ENCODE data around the gene RBBP8.
"Not testable (repeated sequence)": the region's sequence is repeated elsewhere in the genome, so short reads cannot be mapped to it uniquely, and the experiment has no call there.

The RBBP8 gene

DNA sequence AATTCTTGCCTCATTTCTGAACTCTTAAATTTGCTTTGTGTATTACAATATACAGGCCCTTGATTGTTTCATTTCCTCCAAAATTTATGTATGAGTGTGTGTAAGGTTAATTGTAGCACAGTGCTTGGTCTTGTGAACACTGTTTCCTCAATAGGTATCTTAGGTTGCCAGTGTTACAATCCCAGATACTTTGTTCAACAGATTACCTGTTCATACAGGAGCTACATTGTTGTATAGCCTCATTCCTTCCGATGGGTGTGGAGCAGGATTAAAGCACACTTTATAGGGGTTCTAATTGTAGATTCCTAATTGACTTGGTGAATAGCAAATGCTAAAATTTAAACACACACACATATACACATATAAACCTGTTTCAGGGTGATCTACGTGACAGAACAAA is 10.7 kb downstream of the RBBP8 start:
- DNase-seq (ENCODE audit: low read depth), result no peak

DNA sequence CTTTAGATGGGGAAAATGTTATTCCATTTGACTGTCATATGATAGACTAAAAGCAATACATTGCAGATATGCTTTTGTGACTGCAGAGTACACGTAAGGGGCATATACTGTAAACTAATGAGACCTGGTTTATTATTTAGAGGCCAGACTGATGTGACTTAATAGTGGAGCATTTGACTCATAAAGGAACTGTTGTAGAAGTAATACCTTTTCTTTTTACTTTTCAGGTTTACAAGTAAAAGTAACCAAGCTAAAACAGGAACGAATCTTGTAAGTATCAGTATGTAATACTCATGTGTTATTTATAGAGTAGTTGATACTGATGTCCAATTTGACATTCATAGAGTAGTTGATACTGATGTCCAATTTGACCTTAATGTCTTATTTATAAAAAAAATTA is 13.1 kb downstream of the RBBP8 start:
- DNase-seq (ENCODE audit: low read depth), result no peak

DNA sequence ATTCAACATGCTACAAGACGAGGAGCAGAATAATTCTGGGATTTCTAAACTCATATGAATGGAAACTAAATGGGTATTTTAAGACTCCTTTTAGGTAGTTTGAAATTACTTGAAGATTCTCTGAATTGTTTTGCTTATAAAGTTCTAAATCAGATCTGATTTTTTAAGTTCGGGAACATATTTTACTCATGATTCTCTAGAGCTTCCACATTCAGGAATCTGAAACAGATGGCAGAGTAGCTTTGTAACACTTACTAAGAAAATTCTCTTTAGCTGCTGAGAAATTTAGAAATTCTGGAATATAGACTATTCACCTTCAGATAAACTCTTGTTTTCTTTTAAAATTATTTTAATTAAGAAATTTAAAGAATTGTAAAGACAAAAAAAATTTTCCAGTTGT is 13.7 kb downstream of the RBBP8 start:
- DNase-seq (ENCODE audit: low read depth), result no peak

DNA sequence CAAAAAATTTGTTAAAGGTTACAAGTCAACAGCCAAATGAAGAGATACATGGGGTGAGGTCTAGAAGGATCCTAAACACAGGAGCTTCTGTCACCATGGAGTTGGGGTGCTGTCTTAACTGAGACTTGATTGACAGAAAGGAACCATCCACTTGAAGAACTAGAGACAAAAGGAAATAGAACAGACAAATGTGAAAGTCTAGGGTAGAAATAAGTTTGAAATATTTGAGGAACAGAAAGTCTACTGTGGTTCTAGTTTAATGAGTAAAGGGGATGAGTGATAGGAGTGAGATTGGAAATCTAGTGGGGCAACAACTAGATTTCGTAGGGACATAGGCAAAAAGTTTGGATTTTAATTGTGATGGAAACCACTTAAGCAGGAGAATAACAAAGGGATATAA is 18.7 kb downstream of the RBBP8 start:
- DNase-seq (ENCODE audit: low read depth), result no peak

DNA sequence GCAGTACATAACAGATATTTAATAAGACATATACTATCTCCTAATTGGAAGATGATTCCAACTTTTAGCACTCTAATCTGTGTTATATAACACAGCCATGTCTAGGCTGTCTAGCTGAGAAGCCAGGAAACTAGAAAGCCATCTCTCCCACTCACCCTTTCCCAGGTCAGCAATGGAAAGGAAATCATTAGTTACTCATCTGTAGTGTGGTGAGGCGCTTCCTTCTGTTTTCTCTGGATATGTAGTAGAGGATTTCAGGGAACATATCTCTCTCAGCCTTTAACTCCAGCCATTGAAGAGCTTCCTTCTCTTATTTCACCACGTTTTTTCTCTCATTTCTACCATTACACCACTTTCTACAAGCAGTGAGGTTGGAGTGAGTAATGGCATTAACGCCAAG is 19.4 kb downstream of the RBBP8 start:
- no peak for DNase-seq (ENCODE audit: low read depth)

DNA sequence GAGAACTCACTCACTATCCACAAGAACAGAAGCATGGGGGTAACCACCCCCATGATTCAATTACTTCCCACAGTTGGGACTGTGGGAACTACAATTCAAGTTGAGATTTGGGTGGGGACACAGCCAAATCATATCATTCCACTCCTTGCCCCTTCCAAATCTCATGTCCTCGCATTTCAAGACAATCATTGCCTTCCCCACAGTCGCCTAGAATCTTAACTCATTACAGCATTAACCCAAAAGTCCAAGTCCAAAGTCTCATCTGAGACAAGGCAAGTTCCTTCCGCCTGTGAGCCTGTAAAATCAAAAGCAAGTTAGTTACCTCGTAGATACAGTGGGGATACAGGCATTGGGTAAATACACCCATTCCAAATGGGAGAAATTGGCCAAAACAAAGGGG is 20.9 kb downstream of the RBBP8 start:
- not testable (repeated sequence) for DNase-seq (ENCODE audit: low read depth)

DNA sequence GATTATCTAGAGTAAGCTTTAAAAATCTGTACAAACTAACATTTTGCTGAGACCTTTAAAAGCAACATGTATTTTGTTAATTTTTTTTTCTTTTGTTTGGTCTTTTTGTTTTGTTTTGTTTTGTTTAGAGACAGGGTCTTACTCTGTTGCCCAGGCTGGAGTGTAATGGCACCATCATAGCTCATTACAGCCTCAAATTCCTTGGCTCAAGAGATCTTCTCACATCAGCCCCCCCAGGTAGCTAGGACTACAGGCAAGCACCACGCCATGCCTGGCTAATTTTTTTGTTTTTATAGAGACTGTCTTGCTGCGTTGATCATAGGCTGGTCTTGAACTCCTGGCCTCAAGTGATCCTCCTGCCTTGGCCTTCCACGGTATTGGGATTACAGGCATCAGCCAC is 23.1 kb downstream of the RBBP8 start:
- DNase-seq (ENCODE audit: low read depth), result no peak

DNA sequence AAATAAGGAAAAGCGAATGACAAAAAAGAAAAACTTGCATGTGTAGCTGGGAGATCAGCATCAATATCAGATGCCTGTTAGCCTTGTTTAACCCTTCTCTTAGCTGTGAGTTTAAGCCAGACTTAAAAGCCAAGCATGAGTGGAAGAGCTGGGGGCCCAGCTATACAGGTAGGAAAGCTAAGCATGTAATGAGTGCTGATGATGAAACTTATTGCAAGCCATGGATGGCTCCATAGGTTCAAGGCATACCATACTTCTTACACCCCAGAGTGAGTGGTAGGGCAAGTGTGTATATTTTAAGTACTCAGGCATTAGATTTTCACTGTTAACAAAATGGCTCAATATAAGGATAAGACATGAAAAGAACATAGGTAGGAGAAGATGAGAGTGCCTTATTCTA is 28.0 kb downstream of the RBBP8 start:
- no peak for DNase-seq (ENCODE audit: low read depth)

DNA sequence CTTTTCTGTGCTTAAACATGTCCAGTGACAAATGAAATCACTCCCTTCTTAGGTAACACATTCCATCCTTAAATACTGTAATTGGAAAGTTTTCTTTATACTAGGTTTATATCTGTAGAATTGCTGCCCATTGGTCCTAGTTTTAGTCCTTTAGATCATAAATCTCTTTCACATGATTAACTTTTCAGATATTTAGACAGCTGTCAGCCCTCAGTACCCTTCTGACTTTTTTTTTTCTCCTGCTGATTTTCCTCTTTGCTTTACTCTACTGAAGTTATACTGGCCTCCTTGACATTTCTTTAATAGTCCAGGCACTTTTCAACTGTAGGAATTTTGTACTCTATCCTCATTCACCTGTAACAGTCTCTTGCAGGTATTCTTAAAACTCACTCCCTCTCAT is 28.9 kb downstream of the RBBP8 start:
- no peak for DNase-seq (ENCODE audit: low read depth)

DNA sequence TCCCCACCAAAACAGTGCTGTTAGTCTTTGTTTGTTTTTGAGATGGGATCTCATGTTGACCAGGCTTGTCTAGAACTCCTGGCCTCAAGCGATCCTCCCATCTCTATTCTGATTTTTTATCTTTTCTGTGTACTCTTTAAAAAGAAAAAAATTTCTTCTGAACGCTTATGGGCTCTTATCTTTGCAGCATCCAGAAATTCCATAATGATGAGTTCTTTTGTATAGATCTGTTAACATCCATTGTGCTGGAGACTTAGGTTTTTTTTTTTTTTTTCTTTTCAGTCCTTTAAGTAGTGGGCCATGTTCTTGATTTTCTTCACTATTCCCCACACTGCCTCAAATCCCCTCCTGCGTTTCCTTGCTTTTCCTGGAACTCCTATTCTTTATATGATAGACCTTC is 31.0 kb downstream of the RBBP8 start:
- DNase-seq (ENCODE audit: low read depth), result no peak

DNA sequence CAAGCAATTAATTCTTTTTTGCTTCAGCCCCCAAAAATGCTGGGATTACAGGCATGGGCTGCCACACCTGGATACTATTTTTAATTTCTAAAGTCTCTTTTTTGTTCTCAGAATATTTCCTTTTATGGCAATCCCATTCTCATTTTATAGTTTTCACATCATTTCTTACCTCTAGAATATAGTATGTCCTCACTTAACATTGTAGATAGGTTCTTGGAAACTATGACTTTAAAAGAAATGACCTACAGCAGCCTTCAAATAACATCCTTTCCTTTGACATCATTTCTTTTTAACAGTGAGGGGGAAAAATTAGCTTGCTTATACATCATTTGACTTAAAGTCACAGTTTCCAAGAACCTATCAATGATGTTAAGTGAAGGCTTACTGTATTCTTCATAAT is 31.6 kb downstream of the RBBP8 start:
- DNase-seq (ENCODE audit: low read depth), result no peak

DNA sequence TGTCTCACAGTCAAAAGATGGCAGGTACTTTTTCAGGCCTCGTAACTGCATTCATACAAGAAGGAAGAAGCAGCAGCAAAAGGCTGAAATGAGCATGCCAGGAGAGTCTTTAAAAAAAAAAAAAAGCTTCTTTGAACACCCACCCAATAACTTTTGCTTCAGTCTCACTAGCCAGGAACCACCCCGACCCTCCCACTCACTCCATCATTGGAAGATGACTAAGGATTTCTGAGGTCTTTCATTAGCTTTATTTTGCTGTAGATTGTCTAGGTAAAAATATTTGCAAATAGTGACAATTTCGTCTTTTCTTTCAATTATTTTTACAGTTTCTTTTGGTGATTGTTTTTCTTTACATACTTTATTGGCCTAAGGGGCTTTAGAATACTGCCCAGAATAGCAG is 37.9 kb downstream of the RBBP8 start:
- DNase-seq (ENCODE audit: low read depth), result no peak

DNA sequence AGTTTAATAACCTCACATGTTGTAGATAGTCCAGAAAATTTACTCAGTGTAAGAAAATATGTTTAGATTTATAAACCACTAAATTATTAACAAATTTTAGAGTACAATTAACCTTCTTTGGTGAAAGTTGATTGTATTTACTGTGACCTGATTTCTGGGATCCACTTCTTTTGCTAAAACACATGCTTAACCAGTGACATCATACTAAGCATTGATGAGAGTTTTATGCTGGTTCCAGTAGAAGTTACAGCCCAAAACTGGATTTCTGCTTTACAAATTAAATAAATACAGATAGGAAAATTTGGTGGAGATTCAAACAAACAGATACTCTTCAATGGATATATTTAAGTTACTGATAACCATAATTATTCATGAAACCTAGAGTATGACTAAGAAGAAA is 40.9 kb downstream of the RBBP8 start:
- DNase-seq (ENCODE audit: low read depth), result no peak

DNA sequence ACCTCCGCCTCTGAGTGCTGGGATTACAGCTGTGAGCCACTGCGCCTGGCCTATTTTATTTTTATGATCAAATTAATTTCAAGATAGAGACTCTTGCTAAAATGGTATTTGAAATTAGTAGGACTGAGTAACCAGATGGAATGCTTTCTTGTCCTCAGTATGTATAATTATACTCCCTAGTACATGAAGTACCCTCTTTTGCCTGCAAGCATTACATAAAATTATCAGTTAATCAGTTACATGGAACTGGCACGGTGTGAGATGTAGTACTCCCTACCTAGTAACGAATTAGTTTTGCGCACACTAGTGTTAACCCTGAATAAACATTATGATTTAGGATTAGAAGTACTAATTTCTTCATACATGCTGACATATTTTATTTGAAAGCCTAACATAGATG is 41.6 kb downstream of the RBBP8 start:
- no peak for DNase-seq (ENCODE audit: low read depth)

DNA sequence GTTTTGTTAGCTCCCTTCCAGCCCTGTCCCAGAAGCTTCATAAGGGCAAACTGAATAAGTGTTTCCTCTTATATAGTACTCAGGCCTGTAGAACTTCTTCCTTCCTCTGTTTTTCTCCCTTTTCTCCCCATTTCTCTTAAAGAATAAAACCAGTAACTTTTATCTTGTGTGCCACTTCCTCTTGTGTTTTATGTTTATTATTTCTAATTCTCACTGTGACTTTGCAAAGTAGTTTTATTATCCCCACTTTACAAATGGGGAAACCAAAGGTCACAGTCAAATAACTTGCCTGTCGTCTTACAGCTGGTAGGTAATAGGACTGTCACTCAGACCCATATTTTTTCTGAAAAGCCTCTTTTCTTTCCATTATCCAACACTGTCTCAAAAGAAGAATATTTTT is 42.4 kb downstream of the RBBP8 start:
- DNase-seq (ENCODE audit: low read depth), result no peak

DNA sequence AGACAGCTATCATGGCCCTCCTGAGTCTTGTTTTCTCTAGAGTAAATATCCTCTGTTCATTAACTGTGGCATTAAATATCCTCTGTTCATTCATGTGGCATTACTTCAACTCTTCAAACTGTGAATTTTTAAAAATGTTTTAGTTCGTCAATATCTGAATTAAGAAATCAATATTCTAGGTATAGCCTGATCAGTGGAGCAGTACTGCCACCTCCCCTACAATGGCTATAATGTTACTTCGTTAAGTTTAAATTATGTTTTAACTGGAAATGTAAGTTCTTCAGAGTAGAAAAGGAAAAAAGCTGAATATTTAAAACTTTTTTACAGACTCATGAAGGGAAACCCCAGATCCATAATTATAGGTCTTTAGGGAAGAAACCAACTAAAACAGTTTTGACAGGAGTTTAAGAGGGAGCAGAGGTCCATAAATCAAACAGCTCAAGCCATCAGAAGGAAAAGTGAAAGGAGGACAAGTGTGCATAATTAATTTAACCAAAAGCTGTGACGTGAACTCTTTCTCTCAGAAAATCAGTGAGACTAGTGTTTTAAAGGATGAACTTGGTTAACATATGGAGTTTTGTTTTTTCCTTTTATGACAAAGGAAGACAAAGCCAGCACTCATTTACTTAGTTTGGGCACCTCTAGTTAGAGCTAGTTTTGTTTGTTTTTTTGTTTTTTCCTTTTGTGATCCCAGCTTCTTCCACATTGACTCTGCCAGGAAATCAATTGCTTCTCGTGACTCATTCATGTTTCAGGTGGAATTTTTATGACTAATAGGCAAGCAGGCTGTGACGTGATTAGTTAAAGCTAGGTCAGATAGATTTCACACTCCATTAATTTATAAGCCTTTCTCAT is 44.9 kb downstream of the RBBP8 start:
- DNase-seq (ENCODE audit: low read depth), result no peak

DNA sequence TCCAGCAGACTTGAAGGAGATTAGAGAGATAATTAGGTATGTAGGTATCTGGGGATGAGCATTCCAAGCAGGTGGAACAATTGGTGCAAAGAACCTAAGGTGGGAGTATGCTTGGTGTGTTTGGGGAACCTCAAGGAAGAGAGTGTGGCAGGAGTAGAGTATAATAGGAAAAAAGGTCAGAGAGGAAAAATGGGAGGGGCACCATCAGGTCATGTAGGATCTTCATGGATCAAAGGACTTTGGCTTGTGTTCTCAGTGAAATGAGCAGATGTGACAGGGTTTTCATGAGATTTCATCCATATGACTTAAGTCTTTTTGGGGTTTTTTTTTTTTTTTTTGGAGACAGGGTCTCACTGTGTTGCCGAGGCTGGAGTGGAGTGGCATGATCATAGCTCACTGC is 47.3 kb downstream of the RBBP8 start:
- no peak for DNase-seq (ENCODE audit: low read depth)

DNA sequence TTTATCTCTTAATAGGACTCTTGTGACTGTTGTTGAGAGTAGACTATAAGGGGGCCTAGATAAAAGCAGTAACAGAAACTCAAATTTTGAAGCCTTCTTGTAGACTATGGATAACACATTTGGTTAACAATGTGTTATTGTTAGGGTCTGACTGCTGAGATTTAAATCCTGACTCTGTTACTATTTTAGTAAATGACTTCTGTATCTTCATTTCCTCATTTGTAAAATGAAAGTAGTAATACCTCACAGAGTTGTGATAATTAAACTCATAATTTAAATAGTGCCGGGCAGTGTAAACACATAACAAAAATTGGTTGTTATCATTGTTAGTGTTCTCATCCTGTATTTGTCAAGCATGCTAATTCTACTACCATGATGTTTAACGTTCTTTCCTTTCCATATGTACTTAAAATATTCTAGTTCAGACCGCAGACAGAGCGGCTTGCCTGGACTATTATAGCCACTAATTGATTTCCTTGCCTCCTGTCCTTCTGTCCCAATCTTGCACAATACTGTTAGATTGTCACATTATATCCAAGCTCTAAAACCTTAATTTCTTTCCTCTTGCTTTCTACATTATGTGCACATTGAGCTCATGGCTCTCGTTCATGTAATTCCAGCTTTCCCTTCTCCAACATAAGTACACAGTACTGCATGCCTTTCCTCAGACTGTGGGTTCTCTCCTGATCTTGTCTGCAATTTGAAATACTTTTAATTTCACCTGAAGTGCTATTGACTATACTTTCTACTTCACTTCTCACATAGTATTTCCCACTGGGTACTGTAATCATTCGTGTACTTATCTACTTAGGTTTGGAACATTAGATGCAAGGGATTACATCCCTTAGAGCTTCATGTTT is 48.4 kb downstream of the RBBP8 start:
- no peak for DNase-seq (ENCODE audit: low read depth)

DNA sequence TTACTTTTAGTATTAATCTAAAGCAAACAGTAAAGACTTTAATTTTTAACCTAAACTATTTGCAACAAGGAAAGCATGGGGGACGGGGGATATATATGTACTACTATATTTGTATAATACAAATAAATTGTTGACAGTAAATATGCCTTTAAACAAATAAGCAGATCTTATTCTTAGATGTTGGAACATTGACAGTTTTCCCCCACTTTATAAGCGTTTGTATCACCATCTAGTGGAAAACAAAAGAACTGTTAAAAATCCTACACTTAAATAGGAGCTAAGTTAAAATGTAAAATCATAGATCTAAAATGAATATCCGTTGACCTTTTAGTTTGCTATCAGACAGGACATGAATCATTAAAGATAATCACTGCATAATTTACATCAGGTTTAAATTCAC is 50.0 kb downstream of the RBBP8 start:
- DNase-seq (ENCODE audit: low read depth), result no peak

DNA sequence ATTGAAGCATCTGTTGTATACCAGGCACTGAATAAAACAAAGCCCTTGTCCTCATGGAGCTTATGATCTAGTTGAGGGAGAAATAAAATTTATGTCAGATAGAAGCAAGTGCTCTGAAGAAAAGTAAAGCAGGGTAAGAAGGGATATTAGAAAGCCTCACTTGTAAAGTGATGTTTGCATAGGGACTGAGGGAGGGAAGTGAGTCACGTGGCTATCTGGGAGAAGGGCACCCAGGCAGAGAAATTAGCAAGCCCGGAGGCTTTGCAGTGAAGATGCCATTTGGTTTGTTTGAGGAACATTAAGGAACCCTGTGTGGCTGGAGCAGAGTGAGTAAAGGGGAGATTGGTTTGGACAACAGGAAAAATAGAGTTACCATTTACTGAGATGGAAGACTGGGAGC is 52.1 kb downstream of the RBBP8 start:
- no peak for DNase-seq (ENCODE audit: low read depth)

DNA sequence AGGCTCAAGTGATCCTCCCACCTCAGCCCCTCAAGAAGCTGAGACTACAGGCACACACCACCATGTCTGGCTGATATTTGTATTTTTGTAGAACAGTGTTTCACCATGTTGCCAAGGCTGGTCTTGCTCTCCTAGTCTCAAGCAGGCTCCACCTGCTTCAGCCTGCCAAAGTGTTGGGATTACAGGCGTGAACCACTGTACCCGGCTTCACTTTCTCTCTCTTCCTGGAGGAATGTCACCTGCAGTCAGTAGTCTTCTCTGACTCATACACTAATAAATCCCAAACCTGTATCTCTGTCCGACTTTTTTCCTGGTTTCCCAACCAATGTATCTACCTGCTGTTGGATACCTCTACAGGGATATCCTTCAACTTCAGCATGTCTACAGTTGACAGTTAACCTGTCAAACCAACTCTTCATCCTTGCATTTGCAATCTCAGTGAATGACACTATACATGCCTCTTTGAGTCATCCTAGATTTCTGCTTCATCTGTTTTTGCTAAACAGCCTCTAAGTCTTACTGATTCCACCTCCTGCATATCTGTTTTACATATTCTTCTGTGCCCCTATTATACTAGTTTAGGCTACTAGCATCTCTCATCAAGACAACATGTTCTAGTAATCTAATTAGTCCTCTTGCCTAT is 54.5 kb downstream of the RBBP8 start:
- no peak for DNase-seq (ENCODE audit: low read depth)

DNA sequence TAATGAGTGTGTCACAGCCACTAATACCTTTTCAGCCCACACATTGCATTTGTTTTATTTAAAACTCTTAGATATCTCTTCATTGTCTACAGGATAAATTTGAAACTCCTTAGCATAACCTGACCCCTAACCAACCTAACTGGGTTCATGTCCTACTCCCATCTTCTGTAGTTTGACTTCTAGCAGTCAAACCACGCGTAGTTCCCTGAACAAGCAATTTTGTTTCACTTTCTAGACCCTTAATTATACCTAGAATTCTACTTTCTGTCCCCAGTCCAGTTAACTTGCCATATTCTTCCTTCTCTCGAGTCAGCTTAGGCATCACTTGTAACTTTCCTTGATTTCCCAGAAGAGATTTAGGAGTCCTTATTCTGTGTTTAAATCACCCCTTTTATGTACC is 55.1 kb downstream of the RBBP8 start:
- DNase-seq (ENCODE audit: low read depth), result no peak

DNA sequence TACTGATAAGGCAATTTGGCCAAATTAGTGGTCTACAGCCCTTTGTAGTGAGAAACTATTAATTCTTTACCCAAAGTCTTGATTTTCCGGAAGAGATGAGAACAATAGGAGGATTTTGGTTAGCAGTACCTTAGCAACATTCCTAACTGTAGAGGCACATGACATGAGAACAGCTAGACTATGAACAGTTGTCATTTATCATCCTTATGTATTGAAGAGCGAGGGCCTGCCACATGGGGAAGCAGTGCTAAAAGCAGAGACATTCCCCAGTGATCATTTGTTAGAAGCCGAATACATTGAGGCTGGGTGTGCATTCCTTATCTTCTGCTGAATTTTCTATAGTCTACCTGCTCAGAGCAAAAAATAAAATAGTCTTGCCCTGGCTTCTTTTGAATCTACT is 65.2 kb downstream of the RBBP8 start:
- no peak for DNase-seq (ENCODE audit: low read depth)

Measured in stimulated activated CD8-positive, alpha-beta memory T cell treated with anti-CD3 and anti-CD28 coated beads, Interleukin-15, amount 100 ng/mL, for 1 hour (primary cell).